GM19023 (cell line): Measurements from ENCODE around the gene TESPA1.
"Not testable (repeated sequence)": the region's sequence is repeated elsewhere in the genome, so short reads cannot be mapped to it uniquely, and the experiment has no call there.

Experiments used
- ATAC-seq: cut with Tn5 transposase; IDR thresholded peaks from one replicate; pipeline ENCODE4 v1.9.1; 2021; ENCODE audit warnings: mild to moderate bottlenecking, moderate library complexity; ENCODE audit not compliant: unreplicated experiment

Gene TESPA1

DNA sequence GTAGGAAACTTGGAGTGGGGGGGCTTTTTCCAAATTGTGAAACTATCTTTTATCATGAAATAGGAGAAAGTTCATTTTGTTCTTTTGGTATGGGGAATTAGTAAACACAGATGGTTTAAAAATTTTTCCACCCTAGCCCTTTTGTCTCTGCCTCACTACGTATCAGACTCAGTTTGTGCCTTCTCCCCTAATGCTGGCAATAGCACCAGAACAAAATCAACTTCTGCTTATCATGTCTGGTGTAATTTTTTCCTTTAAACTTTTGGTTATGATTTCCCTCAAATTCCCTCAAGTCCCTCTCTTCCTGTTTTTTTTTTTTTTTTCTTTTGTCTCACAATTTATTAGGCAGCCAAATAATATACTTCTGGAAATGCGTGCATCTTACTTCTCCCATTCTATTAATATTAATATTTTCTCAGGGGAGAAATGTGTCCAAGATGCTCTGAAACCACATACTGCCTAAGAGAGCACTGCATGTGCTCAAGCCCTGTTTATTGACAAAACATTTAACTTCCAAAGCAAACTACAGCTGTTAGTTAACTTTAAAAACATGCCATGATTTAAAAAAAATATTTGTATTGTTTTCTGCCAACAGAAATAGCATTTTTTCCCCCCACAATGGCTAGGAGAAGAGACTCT, 35.4 kb downstream of the TESPA1 start:
- no peak for ATAC-seq

GRCh38 chr12:54948171-54948570, 36.4 kb downstream of the TESPA1 start:
- no peak for ATAC-seq

DNA sequence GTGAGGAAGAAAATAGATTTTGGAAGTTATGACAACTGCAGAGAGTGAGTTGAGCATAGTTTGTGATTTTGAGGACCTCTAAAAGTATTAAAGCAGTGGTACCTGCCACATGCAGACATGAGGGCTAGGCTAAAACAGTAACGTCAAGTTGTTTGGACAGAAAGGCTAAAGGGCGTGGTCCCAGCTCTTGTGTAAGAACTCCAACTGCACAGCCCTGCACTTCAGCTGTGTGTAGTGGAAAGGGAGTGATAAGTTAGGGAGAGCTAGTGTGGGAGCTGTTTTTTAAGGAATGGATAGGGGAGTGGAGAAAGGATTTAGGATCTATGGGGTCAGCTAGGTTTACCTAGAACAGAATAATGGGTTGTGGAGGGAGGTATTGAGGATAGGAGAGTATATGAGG, 39.5 kb downstream of the TESPA1 start:
- ATAC-seq = no peak

DNA sequence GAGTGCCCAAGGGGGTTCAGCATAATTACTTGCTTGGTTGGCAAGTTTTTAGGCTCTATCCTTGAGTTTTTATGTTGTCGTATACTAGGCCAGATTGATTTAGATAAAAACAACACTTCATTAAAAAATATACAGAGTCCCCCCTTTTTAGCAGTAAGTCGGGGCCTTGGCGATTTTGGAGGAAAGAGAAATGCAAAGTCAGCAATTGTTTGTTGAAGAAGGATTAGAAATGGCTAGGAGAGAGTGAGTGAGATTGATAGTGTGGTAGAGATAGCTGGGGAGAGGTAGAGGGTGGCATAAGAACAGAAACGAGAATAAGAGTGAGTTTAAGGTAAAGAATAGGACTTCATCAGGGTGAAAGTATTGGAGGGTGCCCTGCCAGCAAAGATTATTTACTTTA, 41.3 kb downstream of the TESPA1 start:
- ATAC-seq = not testable (repeated sequence)

GRCh38 chr12:54941659-54942058, 42.9 kb downstream of the TESPA1 start:
- no peak for ATAC-seq

DNA sequence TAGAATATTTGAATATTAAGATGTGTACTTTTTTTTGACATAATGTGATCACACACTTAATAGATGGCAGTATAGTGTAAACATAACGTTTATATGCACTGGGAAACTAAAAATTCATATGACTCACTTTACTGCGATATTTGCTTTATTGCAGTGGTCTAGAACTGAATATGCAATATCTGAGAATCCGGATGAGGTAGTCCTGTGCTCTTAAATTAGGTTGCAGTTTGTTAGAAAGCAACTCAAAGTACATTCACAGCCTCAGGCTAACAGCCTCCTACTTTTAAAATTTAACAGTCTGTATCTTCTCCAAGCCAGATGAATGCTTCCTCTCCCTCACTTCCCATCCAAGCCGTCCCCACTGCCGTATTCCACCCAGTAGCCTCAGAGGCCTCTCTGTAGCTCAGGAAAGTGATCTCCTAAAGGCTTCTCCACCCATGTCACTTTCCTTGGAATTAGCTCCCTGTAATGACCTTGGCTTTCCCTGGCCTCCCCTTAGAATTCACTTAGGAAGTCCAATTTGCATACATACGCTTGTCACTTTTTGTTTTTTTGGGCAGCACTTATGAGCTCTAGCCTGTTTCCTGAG, 43.7 kb downstream of the TESPA1 start:
- no peak for ATAC-seq

DNA sequence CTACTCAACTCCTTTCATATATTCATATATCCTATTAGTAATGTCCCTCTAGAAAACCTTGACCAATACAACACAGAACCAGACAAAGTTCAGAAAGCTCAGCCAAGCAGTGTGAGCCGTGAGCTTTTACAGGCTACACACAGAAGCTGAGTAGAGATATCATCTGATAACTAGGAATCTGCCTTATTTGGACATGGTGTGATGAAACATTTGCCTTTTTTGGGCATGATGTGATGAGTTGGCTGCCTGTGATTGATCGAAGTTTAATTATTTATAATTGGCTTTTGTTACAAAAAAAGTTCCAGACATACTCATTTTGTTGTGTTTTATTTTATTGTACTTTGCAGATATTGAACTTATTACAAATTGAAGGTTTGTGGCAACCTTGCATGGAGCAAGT, 46.6 kb downstream of the TESPA1 start:
- ATAC-seq = no peak

DNA sequence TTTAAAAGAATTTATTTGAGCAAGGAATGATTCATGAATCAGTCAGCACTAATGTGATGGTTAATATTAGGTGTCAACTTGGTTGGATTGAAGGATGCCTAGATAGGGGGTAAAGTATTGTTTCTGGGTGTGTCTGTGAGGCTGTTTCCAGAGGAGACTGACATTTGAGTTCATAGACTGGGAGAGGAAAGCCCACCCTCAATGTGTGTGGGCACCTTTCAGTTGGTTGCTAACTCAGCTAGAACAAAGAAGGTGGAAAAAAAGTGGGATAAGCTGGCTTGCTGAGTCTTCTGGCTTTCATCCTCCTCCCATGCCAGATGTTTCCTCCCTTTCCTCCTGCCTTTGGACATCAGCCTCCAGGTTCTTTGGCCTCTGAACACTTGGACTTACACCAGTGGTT, 47.2 kb downstream of the TESPA1 start:
- ATAC-seq = no peak

GRCh38 chr12:54936736-54937135, 47.8 kb downstream of the TESPA1 start:
- no peak for ATAC-seq

GRCh38 chr12:54935235-54935951, 49.2 kb downstream of the TESPA1 start:
- peak; percentile 95 for ATAC-seq

DNA sequence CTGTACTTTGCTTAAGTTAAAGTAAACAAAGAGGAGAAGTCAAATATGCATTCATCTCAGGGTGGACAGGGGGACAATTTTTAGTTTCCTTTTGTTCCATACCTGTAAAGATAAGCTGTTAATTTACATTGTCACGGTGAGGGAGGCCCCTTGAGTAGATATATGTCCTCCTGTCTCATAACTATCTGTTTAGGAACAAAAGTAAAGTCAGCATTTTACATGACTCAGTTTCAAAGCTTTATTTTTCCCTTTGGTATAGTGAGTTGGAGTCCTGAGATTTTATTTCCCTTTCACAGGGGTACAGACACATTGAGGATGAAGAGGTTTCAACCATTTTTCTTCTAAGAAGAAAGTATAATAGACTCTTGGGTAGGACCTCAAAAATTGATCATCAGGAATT, 50.1 kb downstream of the TESPA1 start:
- no peak for ATAC-seq

- no peak for ATAC-seq
Measured at GRCh38 chr12:54933376-54933775, 51.2 kb downstream of the TESPA1 start.

DNA sequence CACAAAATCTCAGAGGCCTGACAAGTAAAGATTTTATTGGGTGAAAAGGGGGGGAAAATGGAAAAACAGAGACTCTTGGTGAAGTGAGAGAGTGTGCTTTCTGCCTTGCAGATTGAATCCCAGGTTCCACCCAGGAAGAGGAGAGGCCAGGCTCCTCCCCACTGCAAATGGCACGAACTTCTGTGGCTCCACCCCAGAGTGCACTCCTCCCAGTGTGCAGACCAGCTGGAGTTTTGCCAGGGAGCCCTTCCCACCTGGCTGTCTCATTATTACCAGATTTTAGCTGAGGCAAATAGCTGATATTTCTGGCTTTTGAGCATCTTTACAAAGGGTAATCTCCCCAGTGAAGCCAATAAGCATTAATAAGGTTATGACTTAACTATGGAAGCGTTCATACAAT, 51.9 kb downstream of the TESPA1 start:
- ATAC-seq = no peak

GRCh38 chr12:54932038-54932437, 52.5 kb downstream of the TESPA1 start:
- no peak for ATAC-seq

DNA sequence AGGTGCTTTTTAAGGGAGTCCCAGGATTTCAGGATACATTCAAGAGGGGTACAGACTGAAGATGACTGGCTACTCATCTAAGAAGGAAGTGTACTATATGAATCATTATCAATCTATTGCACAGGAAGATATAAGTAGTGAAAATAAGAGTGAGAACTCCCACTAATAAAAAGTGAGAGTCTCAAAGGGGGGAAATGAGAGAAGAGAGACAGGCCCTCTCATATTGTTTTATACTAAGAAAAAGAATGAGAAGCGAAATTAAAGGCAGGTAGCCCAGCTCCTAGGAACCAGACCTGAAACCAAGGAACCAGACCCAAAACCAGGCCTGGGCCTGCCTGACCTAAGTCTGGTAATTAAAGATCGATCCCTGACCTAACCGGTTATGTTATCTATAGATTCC, 54.6 kb downstream of the TESPA1 start:
- ATAC-seq = no peak

DNA sequence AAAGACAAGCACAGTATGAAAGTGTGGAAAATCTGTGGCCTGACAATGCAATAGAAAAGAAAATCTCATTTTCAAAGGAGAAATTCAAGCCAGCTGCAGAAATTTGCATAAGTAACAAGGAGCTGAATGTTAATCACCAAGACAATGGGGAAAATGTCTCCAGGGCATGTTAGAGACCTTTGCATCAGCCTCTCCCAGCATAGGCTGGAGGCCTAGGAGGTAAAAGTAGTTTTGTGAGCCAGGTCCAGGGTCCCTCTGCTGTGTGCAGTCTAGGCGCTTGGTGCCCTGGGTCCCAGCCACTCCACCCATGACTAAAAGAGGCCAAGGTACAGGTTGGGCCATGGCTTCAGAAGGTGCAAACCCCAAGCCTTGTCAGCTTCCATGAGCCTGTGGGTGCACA, 58.3 kb downstream of the TESPA1 start:
- ATAC-seq = no peak

GRCh38 chr12:54924972-54925707, 59.4 kb downstream of the TESPA1 start:
- no peak for ATAC-seq

- no peak for ATAC-seq
Measured at GRCh38 chr12:54917001-54917488, 67.5 kb downstream of the TESPA1 start.
